Epithelial cell of prostate (primary cell): ENCODE measurements around the gene ANKRD2.
A peak's percentile ranks its signal among the peaks of the same experiment; 100 is the strongest.

Experiments used
- DNase-seq: peaks from one replicate; pipeline ENCODE4 v3.0.0-alpha.2; 2011; ENCODE audit warnings: low read depth, low spot score
- H3K27ac ChIP-seq: fragments of 450-650 bp; 2 replicates; pipeline ENCODE4 v1.5.1; 2017; ENCODE audit warnings: mild to moderate bottlenecking

The ANKRD2 gene

DNA sequence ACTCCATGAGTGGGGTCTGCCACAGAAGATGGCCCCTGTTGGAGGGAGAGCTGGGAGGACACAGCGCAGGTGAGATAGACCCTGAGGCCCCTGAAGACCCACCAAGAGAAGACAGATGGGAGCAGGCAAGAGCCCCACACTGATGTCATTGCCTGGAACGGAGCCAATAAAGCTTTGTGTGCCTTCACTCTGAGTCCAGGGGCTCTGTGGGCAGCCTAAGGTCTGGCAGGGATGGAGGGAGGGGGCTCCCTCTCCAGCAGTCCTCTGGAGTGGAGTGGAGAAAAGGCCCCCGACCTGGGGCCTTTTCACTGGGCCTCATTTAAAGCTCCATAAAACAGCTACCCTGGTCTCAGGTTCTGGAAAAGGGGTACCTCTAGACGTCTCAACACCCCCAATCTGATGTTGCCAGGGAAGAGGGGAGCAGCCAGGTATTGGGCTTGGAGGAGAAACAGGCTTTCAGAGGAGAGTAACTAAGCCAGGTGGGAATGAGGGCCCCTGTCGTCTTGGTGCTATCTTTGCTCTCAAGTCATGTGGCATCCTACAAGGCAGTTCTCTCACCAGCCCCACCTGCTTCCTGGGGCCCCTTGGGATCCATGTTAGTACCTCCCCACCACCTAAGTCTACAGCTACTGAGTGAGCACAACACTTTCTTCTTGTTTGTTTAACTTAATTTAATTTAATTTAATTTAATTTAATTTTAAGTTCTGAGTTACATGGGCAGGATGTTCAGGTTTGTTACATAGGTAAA lies 18.3 kb downstream of the ANKRD2 start:
- H3K27ac ChIP-seq, result no peak overlapping the region
- DNase-seq, result no peak

DNA sequence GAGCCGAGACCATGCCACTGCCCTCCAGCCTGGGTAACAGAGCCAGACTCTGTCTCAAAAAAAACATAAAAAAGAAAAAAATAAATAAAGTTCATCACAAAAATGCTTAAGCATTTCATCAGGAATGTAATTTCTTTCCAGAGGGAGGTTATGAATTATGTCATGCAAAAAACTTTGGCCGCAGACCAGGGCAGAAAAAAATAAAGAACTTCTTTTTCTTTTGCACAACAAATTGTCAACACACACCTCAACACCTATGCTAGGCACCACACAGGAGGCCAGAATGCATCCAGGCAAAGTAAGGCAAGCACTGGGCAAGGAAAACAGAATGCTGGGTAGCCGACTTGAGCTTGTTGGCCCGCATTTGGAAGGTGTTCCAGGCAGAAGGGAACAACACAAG lies 20.8 kb downstream of the ANKRD2 start:
- DNase-seq, result no peak

DNA sequence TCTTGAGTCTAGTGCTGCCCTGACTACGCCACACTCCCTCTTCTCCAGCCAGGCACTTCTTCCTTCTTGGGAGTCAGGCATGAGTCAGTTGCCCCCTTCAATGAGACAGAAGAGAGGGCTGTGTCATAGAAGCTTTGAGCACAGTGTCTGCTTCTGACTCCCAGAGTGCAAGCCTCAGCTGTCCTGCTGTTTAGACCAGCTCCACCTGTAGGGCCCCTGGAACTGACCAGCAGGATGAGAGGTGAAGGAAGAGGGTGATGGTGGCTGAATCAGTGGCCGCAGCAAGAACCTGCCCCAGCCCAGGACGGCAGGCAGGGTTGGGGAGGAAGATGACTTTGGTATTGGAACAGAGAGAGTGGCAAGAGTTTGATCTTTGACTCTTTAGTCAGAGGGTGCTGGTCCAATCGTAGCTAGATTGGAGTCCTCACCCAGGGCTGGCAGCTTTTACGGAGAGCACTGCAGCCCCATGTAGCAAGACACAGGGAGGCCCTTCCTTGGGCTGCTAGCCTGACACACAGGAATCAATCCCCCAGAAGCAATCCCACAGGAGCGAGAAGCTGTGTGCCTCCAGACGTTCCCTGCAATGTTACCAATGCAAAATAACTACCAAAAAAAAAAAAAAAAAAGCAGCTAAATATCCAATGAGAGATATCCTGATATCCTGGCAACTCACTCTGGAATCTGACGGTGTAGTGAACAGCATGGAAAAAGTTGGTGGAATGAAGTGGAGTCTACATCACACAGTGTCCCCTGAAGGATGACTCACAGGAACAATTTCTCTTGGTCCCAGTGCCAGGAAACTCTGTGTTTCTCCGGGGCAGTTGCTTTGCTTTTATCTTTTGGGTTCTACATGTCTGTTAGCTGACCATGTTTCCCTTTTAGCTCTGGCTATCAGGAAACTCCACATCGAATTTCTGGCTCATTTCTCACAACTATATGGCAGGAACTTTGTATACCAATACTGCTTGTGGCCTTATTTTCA lies 23.8 kb downstream of the ANKRD2 start:
- DNase-seq, result peak; percentile 46
- H3K27ac ChIP-seq, result peak overlapping the region; percentile 45

More for the DNA sequence above, 20.8 kb downstream of the ANKRD2 start:
- H3K27ac ChIP-seq, result no peak overlapping the region

DNA sequence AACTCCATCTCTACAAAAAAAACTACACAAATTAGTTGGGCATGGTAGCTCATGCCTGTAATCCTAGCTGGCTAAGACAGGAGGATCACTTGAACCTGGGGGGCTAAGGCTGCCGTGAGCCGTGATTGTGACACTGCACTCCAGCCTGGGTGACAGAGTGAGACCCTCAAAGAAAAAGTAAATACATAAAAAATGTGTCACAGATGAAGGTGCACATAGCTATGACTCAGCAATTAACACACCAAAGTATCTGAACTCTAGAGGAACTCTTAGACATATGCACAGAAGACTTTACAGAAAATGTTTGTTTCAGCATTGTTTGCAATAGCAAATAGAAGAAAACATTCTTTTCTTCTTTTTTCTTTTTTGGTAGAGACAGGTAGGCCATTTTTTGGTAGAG lies 25.2 kb downstream of the ANKRD2 start:
- DNase-seq, result no peak
- no peak overlapping the region for H3K27ac ChIP-seq

DNA sequence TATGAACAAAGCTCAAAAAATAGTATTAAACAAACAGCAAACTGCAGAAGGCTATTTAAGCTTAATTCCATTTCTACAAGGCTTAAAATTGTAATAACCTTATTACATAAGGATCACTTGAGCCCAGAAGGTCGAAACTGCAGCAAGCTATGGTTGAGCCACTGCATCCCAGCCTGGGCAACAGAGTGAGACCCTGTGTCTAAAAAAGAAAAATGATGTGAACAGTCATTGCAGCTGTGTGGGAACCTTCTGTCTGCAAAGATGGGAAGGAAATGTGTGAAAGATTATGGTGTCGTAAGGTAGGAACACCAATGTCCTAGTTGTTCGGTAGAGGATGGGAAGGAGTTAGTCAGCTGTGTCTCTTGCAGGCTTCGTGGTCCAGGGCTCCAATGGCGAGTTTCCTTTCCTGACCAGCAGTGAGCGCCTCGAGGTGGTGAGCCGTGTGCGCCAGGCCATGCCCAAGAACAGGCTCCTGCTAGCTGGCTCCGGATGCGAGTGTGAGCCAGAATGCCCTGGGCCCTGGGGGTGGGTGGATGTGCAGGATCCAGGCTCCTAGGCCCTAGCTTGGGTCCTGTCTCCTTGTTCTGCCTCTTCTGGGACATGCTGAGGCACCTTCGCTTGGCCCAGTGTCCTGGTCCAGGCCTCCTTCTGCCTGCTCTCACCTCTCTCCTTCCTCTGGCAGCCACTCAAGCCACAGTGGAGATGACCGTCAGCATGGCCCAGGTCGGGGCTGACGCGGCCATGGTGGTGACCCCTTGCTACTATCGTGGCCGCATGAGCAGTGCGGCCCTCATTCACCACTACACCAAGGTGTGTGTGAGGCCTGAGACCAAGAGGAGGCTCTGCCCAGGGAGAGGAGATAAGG lies 26.1 kb downstream of the ANKRD2 start:
- no peak for DNase-seq
- H3K27ac ChIP-seq, result no peak overlapping the region

DNA sequence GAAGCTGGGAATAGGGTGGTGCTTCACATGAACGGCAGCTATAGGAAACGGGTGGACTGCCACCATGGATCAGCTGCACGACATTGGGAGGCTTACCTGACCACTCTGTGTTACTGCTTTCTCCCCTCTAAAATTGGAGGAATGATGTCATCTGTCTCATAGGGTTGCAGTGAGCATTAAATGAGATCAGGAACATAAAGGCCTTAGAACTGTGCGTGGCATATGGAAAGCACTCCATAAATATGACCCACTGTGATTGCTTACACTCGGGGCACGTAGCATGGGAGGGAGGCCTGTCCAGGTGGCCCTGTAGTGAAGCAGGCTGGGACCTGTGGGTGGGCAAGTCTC lies 26.7 kb downstream of the ANKRD2 start:
- DNase-seq, result no peak
- H3K27ac ChIP-seq, result no peak overlapping the region

DNA sequence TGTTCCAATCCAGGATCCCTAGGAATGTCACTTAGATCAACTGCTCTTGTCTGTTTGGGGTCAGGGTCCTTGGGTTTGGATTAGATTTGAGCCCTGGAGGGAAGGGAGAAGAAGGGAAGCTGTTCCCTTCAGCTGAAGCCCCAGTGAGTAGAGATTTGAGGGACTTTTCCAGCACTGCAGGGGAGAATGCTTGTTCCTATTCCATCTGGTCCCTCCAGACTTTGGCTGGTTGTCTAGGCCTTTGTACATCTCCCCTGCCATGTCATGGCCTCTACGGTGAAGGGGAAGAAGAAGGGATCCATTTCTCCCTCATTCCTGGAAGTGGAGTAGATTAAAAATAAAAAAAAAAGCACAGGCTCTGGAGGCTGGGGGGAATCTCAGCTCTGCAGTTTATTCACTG lies 28.0 kb downstream of the ANKRD2 start:
- H3K27ac ChIP-seq, result no peak overlapping the region
- DNase-seq, result no peak

DNA sequence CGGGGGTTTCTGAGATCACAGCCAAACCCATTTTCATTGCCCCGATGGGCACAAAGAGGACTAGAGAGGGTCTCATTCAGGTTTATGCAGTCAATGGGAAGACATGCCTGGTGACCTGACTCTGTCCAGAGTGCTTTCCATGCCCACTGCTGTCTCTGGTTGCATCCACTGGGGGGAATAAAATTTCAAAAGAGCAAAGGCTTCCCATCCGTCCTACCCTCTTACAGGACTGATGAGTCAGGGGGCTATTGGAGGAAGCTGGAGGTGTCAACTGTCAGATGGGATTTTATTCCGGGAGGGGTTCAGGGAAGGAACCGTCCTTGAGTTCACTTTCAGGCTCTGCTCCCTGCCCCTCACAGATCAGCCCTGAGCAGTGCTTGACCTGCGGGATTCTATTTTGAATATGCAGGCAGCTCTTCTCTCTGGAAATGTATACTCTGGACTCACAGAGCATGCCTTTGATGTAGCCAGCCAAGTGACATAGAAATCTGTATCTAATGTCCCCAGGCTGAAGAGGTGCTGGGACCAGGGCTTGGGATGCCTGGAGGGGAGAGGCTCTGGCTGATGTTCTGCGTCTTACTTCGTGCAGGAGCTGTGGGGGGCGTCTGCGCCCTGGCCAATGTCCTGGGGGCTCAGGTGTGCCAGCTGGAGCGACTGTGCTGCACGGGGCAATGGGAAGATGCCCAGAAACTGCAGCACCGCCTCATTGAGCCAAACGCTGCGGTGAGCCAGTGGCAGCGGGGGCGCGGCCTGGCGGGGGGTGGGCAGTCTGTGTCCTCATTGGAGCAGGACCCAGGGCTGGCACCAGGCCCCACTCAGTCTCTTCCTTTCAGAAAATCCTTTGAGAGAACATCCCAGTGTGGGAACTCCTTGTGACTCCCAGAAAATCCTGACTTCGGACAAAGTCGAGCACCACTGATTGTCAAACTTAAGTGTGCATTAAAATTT lies 29.0 kb downstream of the ANKRD2 start:
- DNase-seq, result no peak
- H3K27ac ChIP-seq, result no peak overlapping the region

DNA sequence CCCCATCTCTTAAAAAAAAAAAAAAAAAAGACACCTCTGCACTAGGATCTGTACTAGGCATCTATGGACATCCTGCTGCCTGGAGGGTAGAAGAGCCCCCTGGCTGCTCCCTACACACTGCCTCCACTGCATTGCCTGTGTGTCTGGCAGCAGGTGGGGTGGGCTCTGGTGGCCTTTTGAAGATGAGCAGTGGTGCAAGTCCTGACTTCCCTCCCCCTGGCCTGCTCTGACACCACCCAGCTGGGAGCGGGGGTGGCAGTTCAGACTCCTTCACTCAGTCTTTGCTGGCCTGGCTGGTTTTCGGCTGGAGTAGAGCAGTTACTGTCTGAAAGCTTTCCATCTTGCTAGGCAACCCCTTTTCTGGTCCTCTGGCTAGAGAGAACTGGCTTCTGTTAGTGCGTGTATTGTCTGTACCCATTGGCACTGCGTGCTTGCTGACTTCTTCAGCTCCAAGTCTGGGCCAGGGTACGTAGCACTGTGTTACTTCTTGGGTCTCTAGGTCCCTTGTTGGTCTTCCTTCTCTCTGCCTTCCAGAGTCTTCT lies 34.6 kb downstream of the ANKRD2 start:
- no peak for DNase-seq
- H3K27ac ChIP-seq, result no peak overlapping the region

DNA sequence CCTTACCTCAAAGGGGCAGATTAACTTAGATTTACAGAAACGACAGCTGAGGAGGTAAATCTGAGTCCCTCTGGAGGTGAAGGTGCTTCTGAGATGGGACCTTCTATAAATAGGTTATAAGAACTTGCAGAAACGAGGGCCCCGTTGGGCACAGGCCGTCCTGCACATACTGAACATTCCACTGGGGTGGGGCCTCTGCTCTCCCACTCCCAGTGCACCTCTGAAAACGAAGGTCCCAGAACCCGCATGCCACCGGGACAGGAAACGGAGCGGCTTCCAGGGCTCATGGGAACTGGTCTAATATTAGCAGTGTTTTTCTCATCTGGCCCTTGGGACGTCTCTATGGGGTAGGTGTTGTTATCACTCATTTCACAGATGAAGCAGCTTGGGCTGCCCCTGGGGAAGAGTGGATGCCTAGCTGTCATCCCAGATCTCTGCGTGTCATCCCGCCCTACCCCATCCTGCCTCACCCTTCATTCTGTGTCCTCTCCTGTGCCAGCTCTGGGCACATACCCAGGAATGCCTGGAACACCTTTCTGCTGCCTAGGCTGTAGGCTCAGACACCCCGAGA lies 36.5 kb downstream of the ANKRD2 start:
- DNase-seq, result no peak
- no peak overlapping the region for H3K27ac ChIP-seq

DNA sequence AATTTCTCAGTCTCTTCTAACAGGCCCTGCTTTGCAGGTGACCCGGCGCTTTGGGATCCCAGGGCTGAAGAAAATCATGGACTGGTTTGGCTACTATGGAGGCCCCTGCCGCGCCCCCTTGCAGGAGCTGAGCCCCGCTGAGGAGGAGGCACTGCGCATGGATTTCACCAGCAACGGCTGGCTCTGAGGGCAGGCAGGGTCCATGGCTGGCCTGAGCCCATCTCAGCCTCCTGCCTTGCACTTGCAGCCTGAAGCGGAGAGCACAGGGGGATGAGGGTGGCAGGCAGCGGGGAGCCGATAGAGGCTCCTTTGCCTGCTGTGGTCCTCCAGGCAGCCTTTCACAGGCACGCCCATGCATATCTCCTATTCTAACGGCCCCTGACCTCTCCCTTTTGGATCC lies 38.9 kb downstream of the ANKRD2 start:
- no peak for DNase-seq
- no peak overlapping the region for H3K27ac ChIP-seq

DNA sequence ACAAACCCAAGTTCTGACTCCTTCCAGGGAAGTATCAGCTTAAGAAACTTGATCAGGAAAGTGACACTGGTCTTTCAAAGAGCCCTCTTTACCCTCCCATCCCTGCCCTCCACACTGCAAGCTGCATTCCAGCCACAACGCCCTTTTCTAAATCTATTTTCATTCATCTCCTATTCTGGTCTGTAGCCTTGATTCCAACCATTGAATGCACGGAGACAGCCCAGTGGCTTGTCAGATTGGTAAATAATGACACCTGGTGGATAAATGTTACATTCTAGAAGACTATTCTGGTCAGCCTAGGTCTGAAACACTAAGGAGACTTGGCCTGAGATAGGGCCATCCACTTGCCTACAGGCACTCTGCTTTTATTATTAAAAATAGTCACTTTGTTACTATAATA lies 39.8 kb downstream of the ANKRD2 start:
- no peak overlapping the region for H3K27ac ChIP-seq
- DNase-seq, result no peak

DNA sequence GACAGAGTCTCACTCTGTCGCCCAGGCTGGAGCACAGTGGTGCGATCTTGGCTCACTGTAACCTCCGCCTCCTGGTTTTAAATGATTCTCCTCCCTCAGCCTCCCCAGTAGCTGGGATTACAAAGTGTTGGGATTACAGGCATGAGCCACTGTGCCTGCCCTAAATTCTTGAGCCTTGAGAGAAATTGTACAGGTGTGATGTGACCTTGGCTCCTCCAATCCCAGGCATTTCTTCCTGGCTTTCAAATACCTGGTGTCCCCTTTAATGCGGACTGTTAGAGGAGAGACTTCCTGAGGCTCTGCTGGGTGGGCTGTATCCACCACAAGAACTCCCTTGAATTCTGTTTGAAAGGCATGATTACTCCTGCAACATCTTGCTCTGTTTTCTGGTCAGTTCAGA lies 45.7 kb downstream of the ANKRD2 start:
- H3K27ac ChIP-seq, result no peak overlapping the region
- DNase-seq, result no peak

DNA sequence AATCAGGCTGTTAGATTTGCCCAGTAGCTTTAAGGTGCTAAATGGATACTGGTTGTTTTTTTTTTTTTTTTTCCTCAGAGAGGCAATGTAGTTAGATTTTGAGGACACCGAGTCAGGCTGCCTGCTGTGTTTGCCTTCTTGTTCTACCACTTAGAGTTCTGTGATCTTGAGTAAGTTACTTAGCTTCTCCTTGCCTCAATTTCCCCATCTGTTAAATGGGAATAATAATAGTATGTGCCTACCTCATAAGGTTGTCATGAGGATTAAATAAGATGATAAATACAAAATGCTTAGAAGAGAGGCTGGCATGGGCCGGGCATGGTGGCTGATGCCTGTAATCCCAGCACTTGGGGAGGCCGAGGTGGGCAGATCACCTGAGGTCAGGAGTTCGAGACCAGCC lies 46.2 kb downstream of the ANKRD2 start:
- H3K27ac ChIP-seq, result no peak overlapping the region
- DNase-seq, result no peak

DNA sequence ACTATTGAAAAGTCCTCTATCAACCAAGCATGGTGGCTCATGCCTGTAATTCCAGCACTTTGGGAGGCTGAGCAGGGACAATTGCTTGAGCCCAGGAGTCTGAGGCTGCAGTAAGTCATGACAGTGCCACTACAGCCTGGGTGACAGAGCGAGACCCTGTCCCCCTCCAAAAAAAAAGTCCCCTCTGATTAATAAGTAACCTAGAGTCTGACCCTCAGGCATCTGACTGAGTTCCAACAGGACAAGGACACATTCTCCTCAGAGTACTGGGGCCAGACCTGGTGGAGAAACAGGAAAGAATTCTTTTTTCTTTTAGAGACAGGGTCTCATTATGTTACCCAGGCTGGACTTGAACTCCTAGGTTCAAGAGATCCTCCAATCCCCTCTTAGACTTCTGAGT lies 50.7 kb downstream of the ANKRD2 start:
- no peak overlapping the region for H3K27ac ChIP-seq
- DNase-seq, result no peak

DNA sequence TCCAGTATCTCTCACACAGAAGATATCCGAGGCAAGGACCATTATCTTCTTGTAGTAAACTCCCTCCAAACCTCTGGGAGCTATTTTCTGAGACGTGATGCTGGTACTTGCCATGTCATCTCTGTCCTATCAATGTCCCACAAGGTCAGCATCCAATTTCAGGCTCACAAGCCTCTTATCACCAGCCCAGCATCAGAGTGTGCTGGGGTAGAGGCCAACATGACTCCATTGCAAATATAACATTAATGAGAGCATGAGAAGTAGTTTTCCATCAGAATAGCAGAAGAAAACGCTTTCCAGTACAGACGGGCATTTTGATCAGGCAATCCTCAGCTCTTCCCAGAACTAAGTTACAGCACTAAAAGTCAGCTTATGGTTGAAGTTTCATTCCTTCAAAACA lies 55.2 kb downstream of the ANKRD2 start:
- DNase-seq, result no peak
- H3K27ac ChIP-seq, result no peak overlapping the region

DNA sequence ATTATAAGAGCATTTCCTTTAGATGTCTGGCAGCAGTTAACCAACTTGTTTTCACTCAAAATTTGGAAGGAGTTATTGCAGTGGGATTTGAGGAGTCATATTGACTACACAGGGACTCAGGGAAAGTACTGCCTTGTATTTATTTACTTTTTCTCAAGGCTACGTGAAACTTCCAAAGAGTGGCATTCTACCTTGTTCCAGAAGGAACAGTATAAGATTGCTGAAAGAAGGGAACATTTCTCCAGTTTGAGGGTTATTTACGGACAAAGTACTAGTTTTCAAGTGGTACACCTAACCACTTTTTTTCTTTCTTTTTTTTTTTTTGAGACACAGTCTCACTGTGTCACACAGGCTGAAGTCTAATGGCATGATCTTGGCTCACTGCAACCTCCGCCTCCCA lies 55.6 kb downstream of the ANKRD2 start:
- DNase-seq, result no peak
- no peak overlapping the region for H3K27ac ChIP-seq

DNA sequence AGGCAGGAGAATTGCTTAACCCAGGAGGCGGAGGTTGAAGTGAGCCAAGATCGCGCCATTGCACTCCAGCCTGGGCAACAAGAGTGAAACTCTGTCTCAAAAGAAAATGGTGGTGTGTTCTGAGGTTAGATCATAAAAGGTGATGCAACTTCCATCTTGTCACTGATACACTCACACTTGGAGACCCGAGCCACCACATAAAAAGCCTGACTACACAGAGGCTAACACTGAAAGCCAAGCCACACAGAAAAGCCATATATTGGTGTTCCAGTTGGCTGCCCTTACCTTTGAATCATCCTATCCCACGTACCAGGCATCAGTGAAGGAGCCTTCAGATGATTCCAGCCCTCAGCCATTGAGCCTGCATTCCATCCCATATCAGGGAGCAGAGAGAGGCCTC lies 56.7 kb downstream of the ANKRD2 start:
- H3K27ac ChIP-seq, result no peak overlapping the region
- DNase-seq, result no peak

DNA sequence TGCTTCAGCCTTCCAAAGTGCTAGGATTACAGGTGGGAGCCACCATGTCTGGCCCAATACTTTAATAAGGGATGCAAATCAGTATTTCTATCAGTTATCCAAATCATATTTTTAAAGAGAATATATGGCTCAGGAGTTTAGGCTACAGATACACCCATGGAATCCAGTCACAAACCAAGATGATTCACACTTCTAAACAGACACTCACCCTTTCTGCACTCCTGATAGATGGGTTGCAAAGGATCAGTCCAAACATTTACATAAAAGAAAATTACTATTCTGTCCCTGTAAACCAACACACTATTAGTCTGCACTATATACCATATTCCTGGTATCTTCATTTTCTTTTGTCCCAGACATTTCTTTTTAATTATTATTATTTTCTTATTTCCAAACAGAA lies 58.5 kb downstream of the ANKRD2 start:
- no peak for DNase-seq
- H3K27ac ChIP-seq, result no peak overlapping the region
